SH-SY5Y (cell line): ENCODE results near the gene OTOF.

ENCODE experiments used
- GATA2 ChIP-seq: IDR thresholded peaks from 2 replicates; pipeline ENCODE4 v1.6.1; 2011; ENCODE audit warnings: mild to moderate bottlenecking, low read depth, low read length
- GATA3 ChIP-seq: IDR thresholded peaks from 2 replicates; pipeline ENCODE4 v1.6.1; 2011; ENCODE audit warnings: low read depth, mild to moderate bottlenecking, low read length, moderate library complexity

- no peak for TF ChIP-seq GATA2
- TF ChIP-seq GATA3 = no peak
These were observed 38.9 kb upstream of the OTOF start for GRCh38 chr2:26516781-26517180.
